ENCODE data around the gene OLIG3. TPM values are rescaled to one million over a fixed set of nuclear protein-coding genes. Genes with fewer than 3 reads are reported as not detected.

Gene OLIG3
- total and polyA plus RNA-seq, 4 donors: not detected

GRCh38 chr6:137489046-137490005 is 4.9 kb downstream of the OLIG3 start:
- peaks cover 9 to 49% (median 25%) of the 10 kb centered on the region in 4 donors for H3K27me3 ChIP-seq (ENCODE audit: control insufficient read depth in 4 of 4, insufficient read depth in 4 of 4, low read length in 3 of 4)
- 13% methylated on average over 47 of the region's 47 CpGs for WGBS
- H3K9me3 ChIP-seq (ENCODE audit: control insufficient read depth in 4 of 4, low read length in 3 of 4): peaks cover 0 to 9% (median 1%) of the 10 kb centered on the region in 4 donors
- H3K4me1 ChIP-seq (ENCODE audit: control insufficient read depth in 4 of 4, insufficient read depth in 4 of 4, low read length in 3 of 4): peaks cover 0 to 13% (median 1%) of the 10 kb centered on the region in 4 donors
- no peak overlapping the region for H3K27ac ChIP-seq (ENCODE audit: low read depth in 1 of 2, low read length in 2 of 2)
- H3K4me3 ChIP-seq (ENCODE audit: low read depth in 1 of 3, low read length in 3 of 3): no peak overlapping the region
- no peak for TF ChIP-seq JUND (IDR thresholded peaks at IDR 0.05)
- TF ChIP-seq, protein P1, sequence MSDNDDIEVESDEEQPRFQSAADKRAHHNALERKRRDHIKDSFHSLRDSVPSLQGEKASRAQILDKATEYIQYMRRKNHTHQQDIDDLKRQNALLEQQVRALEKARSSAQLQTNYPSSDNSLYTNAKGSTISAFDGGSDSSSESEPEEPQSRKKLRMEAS (IDR thresholded peaks at IDR 0.05): no peak
- TF ChIP-seq RAD21 (IDR thresholded peaks at IDR 0.05): no peak
- no peak for TF ChIP-seq SP1 (IDR thresholded peaks at IDR 0.05)
- TF ChIP-seq NR2F2 (IDR thresholded peaks at IDR 0.05): no peak
- TF ChIP-seq HNF4G (IDR thresholded peaks at IDR 0.05): no peak
- no peak for TF ChIP-seq FOXA1 (IDR thresholded peaks at IDR 0.05)
- no peak for TF ChIP-seq EGR1 (IDR thresholded peaks at IDR 0.05; ENCODE audit: low read depth in 2 of 2)
- TF ChIP-seq, protein P2, sequence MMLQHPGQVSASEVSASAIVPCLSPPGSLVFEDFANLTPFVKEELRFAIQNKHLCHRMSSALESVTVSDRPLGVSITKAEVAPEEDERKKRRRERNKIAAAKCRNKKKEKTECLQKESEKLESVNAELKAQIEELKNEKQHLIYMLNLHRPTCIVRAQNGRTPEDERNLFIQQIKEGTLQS (IDR thresholded peaks at IDR 0.05): no peak
- DNase-seq (ENCODE audit: low spot score): no peak
- H3K36me3 ChIP-seq (ENCODE audit: control insufficient read depth in 4 of 4, insufficient read depth in 3 of 4, low read depth in 1 of 4, low read length in 3 of 4): no peaks in the 10 kb centered on the region
- no peak overlapping the region for H3K9ac ChIP-seq (ENCODE audit: low read depth in 1 of 2, low read length in 2 of 2)

DNA sequence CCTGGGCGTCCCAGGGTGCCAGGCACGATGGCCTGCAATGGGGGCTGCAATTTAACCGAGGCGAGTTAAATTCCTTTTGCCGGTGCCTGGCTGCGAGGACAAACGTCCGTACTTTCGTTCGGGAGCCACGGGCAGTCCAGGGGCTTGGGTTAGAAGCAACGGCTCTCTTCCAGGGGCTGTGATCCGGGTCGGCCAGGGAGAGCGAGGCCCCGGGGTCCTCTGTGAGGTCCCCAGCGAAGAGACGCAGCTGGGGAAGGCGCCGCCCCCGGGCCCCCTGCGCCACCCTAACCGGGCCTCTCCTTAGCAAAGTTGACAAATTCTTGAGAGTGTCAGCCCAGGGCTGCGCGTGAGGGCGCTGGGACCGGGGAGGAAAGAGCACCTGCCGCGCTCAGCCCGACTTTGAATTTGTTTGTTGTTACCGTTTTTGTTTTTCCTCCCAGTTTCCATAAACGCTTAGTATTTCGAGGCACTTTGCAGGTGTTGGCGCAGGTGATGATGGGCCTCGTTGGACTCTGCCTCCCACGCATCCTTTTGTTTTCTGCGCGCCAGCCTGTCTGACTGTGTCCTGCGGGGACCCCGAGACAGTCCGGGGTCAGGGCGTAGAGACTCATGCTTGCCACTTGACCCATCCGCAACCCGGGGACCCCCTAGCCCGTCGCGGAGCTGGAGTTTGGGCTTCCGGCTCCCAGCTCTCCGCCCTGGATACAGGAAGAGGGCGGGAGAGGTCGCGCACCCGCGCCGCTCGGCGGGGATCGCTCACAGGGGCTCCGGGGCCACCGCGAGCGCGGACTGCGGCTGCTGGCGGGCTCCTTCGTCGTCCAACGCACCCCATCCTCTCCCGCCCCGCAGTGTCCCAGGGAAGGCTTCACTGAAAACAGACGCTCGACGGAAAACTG is 5.8 kb downstream of the OLIG3 start:
- DNase-seq (ENCODE audit: low spot score): no peak
- H3K27me3 ChIP-seq (ENCODE audit: control insufficient read depth in 4 of 4, insufficient read depth in 4 of 4, low read length in 3 of 4): peaks cover 9 to 45% (median 21%) of the 10 kb centered on the region in 4 donors
- H3K9me3 ChIP-seq (ENCODE audit: control insufficient read depth in 4 of 4, low read length in 3 of 4): peaks cover 0 to 5% (median 1%) of the 10 kb centered on the region in 4 donors
- H3K4me3 ChIP-seq (ENCODE audit: low read depth in 1 of 3, low read length in 3 of 3): no peak overlapping the region
- 8% methylated on average over 73 of the region's 73 CpGs for whole genome bisulfite sequencing
- H3K27ac ChIP-seq (ENCODE audit: low read depth in 1 of 2, low read length in 2 of 2): no peak overlapping the region
- H3K9ac ChIP-seq (ENCODE audit: low read depth in 1 of 2, low read length in 2 of 2): no peak overlapping the region
- TF ChIP-seq EGR1 (IDR thresholded peaks at IDR 0.05; ENCODE audit: low read depth in 2 of 2) (no peak), REST (IDR thresholded peaks at IDR 0.05) (no peak), NR2F2 (IDR thresholded peaks at IDR 0.05) (no peak), TAF1 (conservative IDR thresholded peaks at IDR 0.05) (no peak), FOXA2 (IDR thresholded peaks at IDR 0.05) (no peak), FOXA1 (IDR thresholded peaks at IDR 0.05) (no peak), JUND (IDR thresholded peaks at IDR 0.05) (no peak), SP1 (IDR thresholded peaks at IDR 0.05) (no peak), RXRA (IDR thresholded peaks at IDR 0.05) (no peak), YY1 (IDR thresholded peaks at IDR 0.05) (no peak), HNF4G (IDR thresholded peaks at IDR 0.05) (no peak), RAD21 (IDR thresholded peaks at IDR 0.05) (no peak)
- TF ChIP-seq, protein P3, sequence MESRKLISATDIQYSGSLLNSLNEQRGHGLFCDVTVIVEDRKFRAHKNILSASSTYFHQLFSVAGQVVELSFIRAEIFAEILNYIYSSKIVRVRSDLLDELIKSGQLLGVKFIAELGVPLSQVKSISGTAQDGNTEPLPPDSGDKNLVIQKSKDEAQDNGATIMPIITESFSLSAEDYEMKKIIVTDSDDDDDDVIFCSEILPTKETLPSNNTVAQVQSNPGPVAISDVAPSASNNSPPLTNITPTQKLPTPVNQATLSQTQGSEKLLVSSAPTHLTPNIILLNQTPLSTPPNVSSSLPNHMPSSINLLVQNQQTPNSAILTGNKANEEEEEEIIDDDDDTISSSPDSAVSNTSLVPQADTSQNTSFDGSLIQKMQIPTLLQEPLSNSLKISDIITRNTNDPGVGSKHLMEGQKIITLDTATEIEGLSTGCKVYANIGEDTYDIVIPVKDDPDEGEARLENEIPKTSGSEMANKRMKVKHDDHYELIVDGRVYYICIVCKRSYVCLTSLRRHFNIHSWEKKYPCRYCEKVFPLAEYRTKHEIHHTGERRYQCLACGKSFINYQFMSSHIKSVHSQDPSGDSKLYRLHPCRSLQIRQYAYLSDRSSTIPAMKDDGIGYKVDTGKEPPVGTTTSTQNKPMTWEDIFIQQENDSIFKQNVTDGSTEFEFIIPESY (IDR thresholded peaks at IDR 0.05): no peak
- TF ChIP-seq, protein P4, sequence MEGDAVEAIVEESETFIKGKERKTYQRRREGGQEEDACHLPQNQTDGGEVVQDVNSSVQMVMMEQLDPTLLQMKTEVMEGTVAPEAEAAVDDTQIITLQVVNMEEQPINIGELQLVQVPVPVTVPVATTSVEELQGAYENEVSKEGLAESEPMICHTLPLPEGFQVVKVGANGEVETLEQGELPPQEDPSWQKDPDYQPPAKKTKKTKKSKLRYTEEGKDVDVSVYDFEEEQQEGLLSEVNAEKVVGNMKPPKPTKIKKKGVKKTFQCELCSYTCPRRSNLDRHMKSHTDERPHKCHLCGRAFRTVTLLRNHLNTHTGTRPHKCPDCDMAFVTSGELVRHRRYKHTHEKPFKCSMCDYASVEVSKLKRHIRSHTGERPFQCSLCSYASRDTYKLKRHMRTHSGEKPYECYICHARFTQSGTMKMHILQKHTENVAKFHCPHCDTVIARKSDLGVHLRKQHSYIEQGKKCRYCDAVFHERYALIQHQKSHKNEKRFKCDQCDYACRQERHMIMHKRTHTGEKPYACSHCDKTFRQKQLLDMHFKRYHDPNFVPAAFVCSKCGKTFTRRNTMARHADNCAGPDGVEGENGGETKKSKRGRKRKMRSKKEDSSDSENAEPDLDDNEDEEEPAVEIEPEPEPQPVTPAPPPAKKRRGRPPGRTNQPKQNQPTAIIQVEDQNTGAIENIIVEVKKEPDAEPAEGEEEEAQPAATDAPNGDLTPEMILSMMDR (IDR thresholded peaks at IDR 0.05; ENCODE audit: low read depth, low read length, missing input control): no peak
- TF ChIP-seq, protein P1 (IDR thresholded peaks at IDR 0.05): no peak
- H3K4me1 ChIP-seq (ENCODE audit: control insufficient read depth in 4 of 4, insufficient read depth in 4 of 4, low read length in 3 of 4): peaks cover 0 to 9% (median 1%) of the 10 kb centered on the region in 4 donors
- no peaks in the 10 kb centered on the region for H3K36me3 ChIP-seq (ENCODE audit: control insufficient read depth in 4 of 4, insufficient read depth in 3 of 4, low read depth in 1 of 4, low read length in 3 of 4)
